ENCODE data around the gene FARS2. TPM values are rescaled to one million over a fixed set of nuclear protein-coding genes. Genes with fewer than 3 reads are reported as not detected.

The FARS2 gene
- total and polyA plus RNA-seq, 9 of the 15 experiments (the other 6 are each of a cell fraction or from before 2014, with no cell fraction given): 16.5 to 62.2 (median 27.0) TPM

DNA sequence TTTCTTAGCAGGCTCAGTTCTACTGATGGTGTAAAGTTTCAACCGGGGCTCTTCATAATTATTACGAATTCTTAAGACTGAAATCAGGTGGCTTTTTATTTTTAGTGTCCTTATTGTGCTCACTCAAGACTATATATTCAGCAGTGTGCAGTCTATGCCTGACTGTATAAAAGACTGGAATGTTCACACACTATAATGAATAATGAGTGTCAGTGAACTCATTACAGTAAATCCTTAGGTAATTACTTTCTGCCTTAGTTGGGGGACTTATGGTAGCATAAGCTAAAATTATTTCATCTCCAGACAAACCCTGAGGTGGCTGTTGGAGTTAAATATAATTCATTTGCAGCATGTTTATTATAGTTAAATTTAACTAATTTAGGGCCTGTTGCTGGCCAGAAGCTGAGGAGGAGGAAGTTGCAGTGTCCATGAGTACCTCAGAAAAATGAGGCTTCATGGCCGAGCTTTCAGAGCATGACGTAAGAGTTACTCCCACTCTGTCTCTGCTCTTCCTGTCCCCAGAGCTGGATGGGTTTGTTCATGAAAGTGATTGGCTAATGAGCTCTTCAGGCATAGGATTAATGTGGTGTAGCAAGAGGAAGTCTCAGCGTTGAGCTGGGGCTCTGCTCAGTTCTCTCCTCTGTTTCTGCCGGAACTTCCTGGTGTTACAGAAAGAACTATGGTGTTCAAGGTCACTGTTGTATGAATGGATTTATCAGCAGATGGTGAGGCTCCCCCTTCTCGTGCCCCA lies 409.7 kb downstream of the FARS2 start (continued):
- TF ChIP-seq ZBTB40 (IDR thresholded peaks at IDR 0.05): peak; percentile 76
- no peak for TF ChIP-seq ZBTB40 (CRISPR knock-in tag; IDR thresholded peaks at IDR 0.05)
- peak; percentile 28; the same call in 1 of the 2 replicates for TF ChIP-seq SPI1 (IDR thresholded peaks at IDR 0.05; ENCODE audit: borderline replicate concordance, low read depth, low read length)
- TF ChIP-seq ATF1 (CRISPR knock-in tag; IDR thresholded peaks at IDR 0.05): no peak
- TF ChIP-seq ATF1 (tag; IDR thresholded peaks at IDR 0.05): peak; percentile 75
- peak; percentile 83 for TF ChIP-seq JUND (IDR thresholded peaks at IDR 0.05; ENCODE audit: borderline replicate concordance, low read depth, low read length)
- peak; percentile 85 for TF ChIP-seq JUND (tag; IDR thresholded peaks at IDR 0.05; ENCODE audit: borderline replicate concordance, low read depth, low read length)
- no peak for TF ChIP-seq ZNF274 (IDR thresholded peaks at IDR 0.05; ENCODE audit: borderline replicate concordance, low read depth, low read length)
- peak; percentile 77 for TF ChIP-seq CEBPB (tag; IDR thresholded peaks at IDR 0.05)
- TF ChIP-seq TRIM24 (IDR thresholded peaks at IDR 0.05): no peak
- TF ChIP-seq FOXA3 (CRISPR knock-in tag; conservative IDR thresholded peaks at IDR 0.05 in 1 of 2, IDR thresholded peaks at IDR 0.05 in 1 of 2): no peak
- TF ChIP-seq EHMT2 (IDR thresholded peaks at IDR 0.05): peak; percentile 61; the same call in 1 of the 2 replicates
- peak; percentile 65; the same call in 1 of the 2 replicates for TF ChIP-seq ZNF589 (CRISPR knock-in tag; IDR thresholded peaks at IDR 0.05; ENCODE audit: low read depth)
- 0 out of 2 replicates have a peak, but pooled peaks have one; percentile 33 for TF ChIP-seq SMAD4 (CRISPR knock-in tag; conservative IDR thresholded peaks at IDR 0.05)
- no peak for TF ChIP-seq KAT8 (IDR thresholded peaks at IDR 0.05; ENCODE audit: low read depth)
- no peak for TF ChIP-seq FOXJ2 (tag; IDR thresholded peaks at IDR 0.05)
- no peak for TF ChIP-seq ZNF764 (CRISPR knock-in tag; IDR thresholded peaks at IDR 0.05; ENCODE audit: low read depth)
- no peak for TF ChIP-seq NCOR1 (IDR thresholded peaks at IDR 0.05)
- TF ChIP-seq PPARD (CRISPR knock-in tag; IDR thresholded peaks at IDR 0.05): no peak
- no peak for TF ChIP-seq ELK3 (CRISPR knock-in tag; IDR thresholded peaks at IDR 0.05)
